K562 (cell line): ENCODE data around the gene RRP9. TPM values are rescaled to one million over a fixed set of nuclear protein-coding genes. Genes with fewer than 3 reads are reported as not detected.

Experiments
- ASH1L ChIP-seq: fragments of 450-650 bp; IDR thresholded peaks from 2 replicates; pipeline ENCODE4 v1.6.1; 2018; ENCODE audit warnings: borderline replicate concordance, mild to moderate bottlenecking, low read depth; ENCODE audit not compliant: partially characterized antibody
- BRCA1 ChIP-seq, 2 experiments: fragments of 450-650 bp in 1 of 2; sonication (generic) in 1 of 2; formaldehyde crosslinking in 1 of 2; IDR thresholded peaks; 2 replicates each; pipeline versions ENCODE4 v1.5.0 to v1.6.1; 2017 to 2020; ENCODE audit warnings: mild to moderate bottlenecking in 1 of 2, missing genetic modification reagents in 1 of 2
- COPS2 ChIP-seq: fragments of 450-650 bp; conservative IDR thresholded peaks from 2 replicates; pipeline ENCODE4 v1.6.1; 2016; ENCODE audit warnings: mild to moderate bottlenecking, moderate library complexity
- E2F6 ChIP-seq, 2 experiments: IDR thresholded peaks; 2 replicates each; pipeline ENCODE4 v1.6.1; 2011; ENCODE audit warnings: borderline replicate concordance in 1 of 2, control low read depth in 1 of 2, low read depth in 1 of 2, low read length in 1 of 2, mild to moderate bottlenecking in 1 of 2, mixed read lengths in 1 of 2, moderate library complexity in 1 of 2; ENCODE audit not compliant: insufficient read depth in 1 of 2, insufficient read length in 1 of 2, poor library complexity in 1 of 2, severe bottlenecking in 1 of 2; ENCODE audit errors: extremely low read depth in 1 of 2
- EGR1 ChIP-seq: fragments of 450-650 bp; conservative IDR thresholded peaks from 2 replicates; pipeline ENCODE4 v1.6.1; 2017; ENCODE audit warnings: mild to moderate bottlenecking
- EWSR1 ChIP-seq: fragments of 450-650 bp; IDR thresholded peaks from 2 replicates; pipeline ENCODE4 v1.6.1; 2018; ENCODE audit warnings: borderline replicate concordance, mild to moderate bottlenecking, low read depth, moderate library complexity; ENCODE audit not compliant: partially characterized antibody
- HDGF ChIP-seq: fragments of 450-650 bp; IDR thresholded peaks from 2 replicates; pipeline ENCODE4 v1.6.1; 2016
- MTA1 ChIP-seq: fragments of 450-650 bp; IDR thresholded peaks from 2 replicates; pipeline ENCODE4 v1.6.1; 2017; ENCODE audit warnings: borderline replicate concordance
- NFIC ChIP-seq: fragments of 450-650 bp; IDR thresholded peaks from 2 replicates; pipeline ENCODE4 v1.6.1; 2017; ENCODE audit warnings: mild to moderate bottlenecking, inconsistent platforms
- POLR2AphosphoS2 ChIP-seq: IDR thresholded peaks from 2 replicates; pipeline ENCODE4 v1.6.1; 2012; ENCODE audit warnings: low read length, improper control_type of control experiment
- SAFB ChIP-seq: fragments of 200-400 bp; formaldehyde crosslinking; IDR thresholded peaks from 2 replicates; pipeline ENCODE4 v1.6.1; 2017; ENCODE audit warnings: low read depth, low read length, borderline replicate concordance
- SAFB2 ChIP-seq: fragments of 200-400 bp; formaldehyde crosslinking; IDR thresholded peaks from 2 replicates; pipeline ENCODE4 v1.6.1; 2018; ENCODE audit warnings: borderline replicate concordance, low read length, low read depth, moderate library complexity; ENCODE audit not compliant: severe bottlenecking
- ZBTB11 ChIP-seq, 3 experiments: fragments of 200-800 bp in 1 of 3; fragments of 250-450 bp in 1 of 3; fragments of 450-650 bp in 1 of 3; sonication (Bioruptor Pico) in 1 of 3; sonication (Bioruptor generic) in 1 of 3; formaldehyde crosslinking in 1 of 3; IDR thresholded peaks; 2 replicates each; pipeline versions ENCODE4 v1.6.1 to v1.8.0; 2016 to 2022; ENCODE audit warnings: mild to moderate bottlenecking in 2 of 3, missing genetic modification characterization in 2 of 3, missing compliant biosample characterization in 1 of 3, moderate library complexity in 1 of 3
- ZFP1 ChIP-seq: fragments of 450-650 bp; formaldehyde crosslinking; IDR thresholded peaks from 2 replicates; pipeline ENCODE4 v1.4.0; 2020; ENCODE audit warnings: mild to moderate bottlenecking, mixed read lengths
- ZNF699 ChIP-seq: fragments of 250-450 bp; sonication (Bioruptor Pico); IDR thresholded peaks from 2 replicates; pipeline ENCODE4 v1.8.0; 2021; ENCODE audit warnings: mild to moderate bottlenecking, moderate library complexity; ENCODE audit not compliant: insufficient replicate concordance
- ZNF830 ChIP-seq: fragments of 250-450 bp; sonication (Bioruptor Pico); IDR thresholded peaks from 2 replicates; pipeline ENCODE4 v1.5.0; 2021; ENCODE audit warnings: mild to moderate bottlenecking
- ZSCAN29 ChIP-seq: fragments of 450-650 bp; IDR thresholded peaks from 2 replicates; pipeline ENCODE4 v1.6.1; 2017
- polyA plus RNA-seq, 8 experiments: library from polyadenylated mRNA; depleted of rRNA in 4 of 8; stranded (reverse) in 5 of 8; unstranded in 3 of 8; fragments of >200 nt; fragmentation: Nextera tagmentation in 2 of 8; fragmentation: Illumina TruSeq in 1 of 8; extraction: Ambion mirVana in 2 of 8; extraction: Trizol in 1 of 8; gene quantifications; 2 replicates each; pipeline versions ENCODE4 v1.2.1 to v1.2.3, GENCODE V29; 2011 to 2014; ENCODE audit warnings: inconsistent platforms in 1 of 8, missing spikeins in 1 of 8
- total RNA-seq, 7 experiments: library from RNA; depleted of rRNA in 6 of 7; stranded (reverse); fragments of >200 nt in 6 of 7; fragmentation: Illumina TruSeq in 2 of 7; extraction: Trizol in 2 of 7; gene quantifications; 2 replicates each; pipeline versions ENCODE4 v1.2.1 to v1.2.3, GENCODE V29; 2011 to 2021; ENCODE audit warnings: low replicate concordance in 1 of 7
- TF ChIP-seq, protein P1 (sequence below): sonication (generic); formaldehyde crosslinking; IDR thresholded peaks from 2 replicates; pipeline ENCODE4 v1.8.0; 2022; ENCODE audit warnings: mild to moderate bottlenecking, missing genetic modification reagents
- TF ChIP-seq, protein P2 (sequence below), 3 experiments: IDR thresholded peaks in 2 of 3; conservative IDR thresholded peaks in 1 of 3; 2 replicates each; pipeline ENCODE4 v1.5.1; 2011 to 2012; ENCODE audit warnings: low read length in 3 of 3, mild to moderate bottlenecking in 3 of 3, control low read depth in 2 of 3, improper control_type of control experiment in 1 of 3, inconsistent platforms in 1 of 3, low read depth in 1 of 3, mixed read lengths in 1 of 3, moderate library complexity in 1 of 3; ENCODE audit not compliant: insufficient read depth in 2 of 3

The RRP9 gene
- total and polyA plus RNA-seq, 9 of the 15 experiments (the other 6 are each of a cell fraction or from before 2014, with no cell fraction given): 5.2 to 67.0 (median 45.9) TPM

GRCh38 chr3:51975852-51976549, 34.3 kb upstream of the RRP9 start (continued):
- TF ChIP-seq, protein P1, sequence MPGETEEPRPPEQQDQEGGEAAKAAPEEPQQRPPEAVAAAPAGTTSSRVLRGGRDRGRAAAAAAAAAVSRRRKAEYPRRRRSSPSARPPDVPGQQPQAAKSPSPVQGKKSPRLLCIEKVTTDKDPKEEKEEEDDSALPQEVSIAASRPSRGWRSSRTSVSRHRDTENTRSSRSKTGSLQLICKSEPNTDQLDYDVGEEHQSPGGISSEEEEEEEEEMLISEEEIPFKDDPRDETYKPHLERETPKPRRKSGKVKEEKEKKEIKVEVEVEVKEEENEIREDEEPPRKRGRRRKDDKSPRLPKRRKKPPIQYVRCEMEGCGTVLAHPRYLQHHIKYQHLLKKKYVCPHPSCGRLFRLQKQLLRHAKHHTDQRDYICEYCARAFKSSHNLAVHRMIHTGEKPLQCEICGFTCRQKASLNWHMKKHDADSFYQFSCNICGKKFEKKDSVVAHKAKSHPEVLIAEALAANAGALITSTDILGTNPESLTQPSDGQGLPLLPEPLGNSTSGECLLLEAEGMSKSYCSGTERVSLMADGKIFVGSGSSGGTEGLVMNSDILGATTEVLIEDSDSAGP (CRISPR knock-in tag): no peak
- TF ChIP-seq SAFB2 (no peak), ZBTB11 (CRISPR knock-in tag; IDR thresholded peaks at IDR 0.05) (no peak), EGR1 (peak; percentile 70), SAFB (no peak), MTA1 (no peak), ZNF699 (no peak), POLR2AphosphoS2 (no peak), ZFP1 (CRISPR knock-in tag) (no peak), ZNF830 (CRISPR knock-in tag) (no peak), E2F6 (IDR thresholded peaks at IDR 0.05; ENCODE audit: borderline replicate concordance in 1 of 2, extremely low read depth in 1 of 2, insufficient read depth in 1 of 2, insufficient read length in 1 of 2, low read depth in 1 of 2, low read length in 1 of 2, poor library complexity in 1 of 2, severe bottlenecking in 1 of 2) (no peak), COPS2 (no peak), ASH1L (no peak), BRCA1 (IDR thresholded peaks at IDR 0.05) (no peak), BRCA1 (CRISPR knock-in tag; IDR thresholded peaks at IDR 0.05) (no peak), ZSCAN29 (no peak), HDGF (no peak), EWSR1 (no peak), NFIC (peak; percentile 30; the same call in 1 of the 2 replicates)
- TF ChIP-seq, protein P2, sequence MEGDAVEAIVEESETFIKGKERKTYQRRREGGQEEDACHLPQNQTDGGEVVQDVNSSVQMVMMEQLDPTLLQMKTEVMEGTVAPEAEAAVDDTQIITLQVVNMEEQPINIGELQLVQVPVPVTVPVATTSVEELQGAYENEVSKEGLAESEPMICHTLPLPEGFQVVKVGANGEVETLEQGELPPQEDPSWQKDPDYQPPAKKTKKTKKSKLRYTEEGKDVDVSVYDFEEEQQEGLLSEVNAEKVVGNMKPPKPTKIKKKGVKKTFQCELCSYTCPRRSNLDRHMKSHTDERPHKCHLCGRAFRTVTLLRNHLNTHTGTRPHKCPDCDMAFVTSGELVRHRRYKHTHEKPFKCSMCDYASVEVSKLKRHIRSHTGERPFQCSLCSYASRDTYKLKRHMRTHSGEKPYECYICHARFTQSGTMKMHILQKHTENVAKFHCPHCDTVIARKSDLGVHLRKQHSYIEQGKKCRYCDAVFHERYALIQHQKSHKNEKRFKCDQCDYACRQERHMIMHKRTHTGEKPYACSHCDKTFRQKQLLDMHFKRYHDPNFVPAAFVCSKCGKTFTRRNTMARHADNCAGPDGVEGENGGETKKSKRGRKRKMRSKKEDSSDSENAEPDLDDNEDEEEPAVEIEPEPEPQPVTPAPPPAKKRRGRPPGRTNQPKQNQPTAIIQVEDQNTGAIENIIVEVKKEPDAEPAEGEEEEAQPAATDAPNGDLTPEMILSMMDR (IDR thresholded peaks at IDR 0.05 in 2 of 3, conservative IDR thresholded peaks at IDR 0.05 in 1 of 3; ENCODE audit: insufficient read depth in 2 of 3, low read depth in 1 of 3, low read length in 3 of 3): peak; percentile 20 to 38 (median 33); a peak in 4 of 6 replicates
